ENCODE data around the gene TSPO2.

TSPO2 gene, protein sequence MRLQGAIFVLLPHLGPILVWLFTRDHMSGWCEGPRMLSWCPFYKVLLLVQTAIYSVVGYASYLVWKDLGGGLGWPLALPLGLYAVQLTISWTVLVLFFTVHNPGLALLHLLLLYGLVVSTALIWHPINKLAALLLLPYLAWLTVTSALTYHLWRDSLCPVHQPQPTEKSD

DNA sequence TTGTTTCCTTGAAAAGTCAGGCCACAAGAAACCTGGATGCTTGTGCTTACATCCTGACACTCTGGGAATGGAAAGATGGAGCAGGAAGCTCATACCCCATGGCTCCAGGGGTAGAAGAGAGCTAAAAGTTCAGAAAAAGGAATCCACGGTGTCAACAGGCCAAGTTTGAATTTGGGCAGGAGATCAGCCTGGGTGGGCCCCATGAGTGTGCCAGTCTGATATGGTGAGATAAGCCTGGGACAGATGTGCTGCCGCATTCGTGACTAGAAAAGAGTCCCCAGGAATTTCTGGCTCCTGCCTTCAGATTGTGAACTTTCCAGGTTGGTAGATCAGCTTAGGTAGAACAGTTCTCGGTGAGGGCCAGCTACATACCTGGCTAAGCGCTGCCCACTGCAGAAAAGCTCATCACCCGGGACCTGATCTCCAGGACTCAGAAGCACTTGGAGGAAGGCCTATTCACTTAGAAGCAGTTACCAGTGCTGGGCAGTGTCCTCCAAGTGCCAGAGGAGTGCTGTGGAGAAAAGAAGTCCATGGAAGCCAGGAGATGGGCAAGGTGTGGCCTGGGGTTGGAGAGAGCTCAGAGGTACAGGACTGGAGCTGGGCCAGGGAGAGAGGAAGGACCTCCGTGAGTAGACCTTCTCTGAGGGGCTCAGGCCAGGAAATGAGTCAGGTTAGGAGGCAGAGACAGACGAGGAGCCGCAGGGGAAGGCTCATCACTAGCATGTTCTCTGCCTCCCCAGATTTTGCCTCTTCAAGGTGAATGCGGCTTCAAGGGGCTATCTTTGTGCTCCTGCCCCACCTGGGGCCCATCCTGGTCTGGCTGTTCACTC is at the start of gene TSPO2:
Gene TSPO2 (plus strand): TSS at position 242 of the 830 bp plus-strand sequence. CDS start 519 bp downstream, at position 761.
- H3K4me3 ChIP-seq (ENCODE audit: low read depth, low read length), result no peak within 1 kb of the TSS
- no peak for DNase-seq (ENCODE audit: low read depth, low spot score)
- in situ Hi-C loops (cut with HindIII; ENCODE audit: low sequenced_read_pairs), result no loop called here
- TF ChIP-seq, protein P1, sequence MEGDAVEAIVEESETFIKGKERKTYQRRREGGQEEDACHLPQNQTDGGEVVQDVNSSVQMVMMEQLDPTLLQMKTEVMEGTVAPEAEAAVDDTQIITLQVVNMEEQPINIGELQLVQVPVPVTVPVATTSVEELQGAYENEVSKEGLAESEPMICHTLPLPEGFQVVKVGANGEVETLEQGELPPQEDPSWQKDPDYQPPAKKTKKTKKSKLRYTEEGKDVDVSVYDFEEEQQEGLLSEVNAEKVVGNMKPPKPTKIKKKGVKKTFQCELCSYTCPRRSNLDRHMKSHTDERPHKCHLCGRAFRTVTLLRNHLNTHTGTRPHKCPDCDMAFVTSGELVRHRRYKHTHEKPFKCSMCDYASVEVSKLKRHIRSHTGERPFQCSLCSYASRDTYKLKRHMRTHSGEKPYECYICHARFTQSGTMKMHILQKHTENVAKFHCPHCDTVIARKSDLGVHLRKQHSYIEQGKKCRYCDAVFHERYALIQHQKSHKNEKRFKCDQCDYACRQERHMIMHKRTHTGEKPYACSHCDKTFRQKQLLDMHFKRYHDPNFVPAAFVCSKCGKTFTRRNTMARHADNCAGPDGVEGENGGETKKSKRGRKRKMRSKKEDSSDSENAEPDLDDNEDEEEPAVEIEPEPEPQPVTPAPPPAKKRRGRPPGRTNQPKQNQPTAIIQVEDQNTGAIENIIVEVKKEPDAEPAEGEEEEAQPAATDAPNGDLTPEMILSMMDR (IDR thresholded peaks at IDR 0.05; ENCODE audit: low read depth, low read length), result no peak

- TF ChIP-seq, protein P1 (IDR thresholded peaks at IDR 0.05; ENCODE audit: low read depth, low read length), result no peak
- in situ Hi-C loops (cut with HindIII; ENCODE audit: low sequenced_read_pairs), result no loop called here
- no peak overlapping the region for H3K4me3 ChIP-seq (ENCODE audit: low read depth, low read length)
- no peak for DNase-seq (ENCODE audit: low read depth, low spot score)
Measured at GRCh38 chr6:40992746-40993145, 49.5 kb upstream of the TSPO2 start.

DNA sequence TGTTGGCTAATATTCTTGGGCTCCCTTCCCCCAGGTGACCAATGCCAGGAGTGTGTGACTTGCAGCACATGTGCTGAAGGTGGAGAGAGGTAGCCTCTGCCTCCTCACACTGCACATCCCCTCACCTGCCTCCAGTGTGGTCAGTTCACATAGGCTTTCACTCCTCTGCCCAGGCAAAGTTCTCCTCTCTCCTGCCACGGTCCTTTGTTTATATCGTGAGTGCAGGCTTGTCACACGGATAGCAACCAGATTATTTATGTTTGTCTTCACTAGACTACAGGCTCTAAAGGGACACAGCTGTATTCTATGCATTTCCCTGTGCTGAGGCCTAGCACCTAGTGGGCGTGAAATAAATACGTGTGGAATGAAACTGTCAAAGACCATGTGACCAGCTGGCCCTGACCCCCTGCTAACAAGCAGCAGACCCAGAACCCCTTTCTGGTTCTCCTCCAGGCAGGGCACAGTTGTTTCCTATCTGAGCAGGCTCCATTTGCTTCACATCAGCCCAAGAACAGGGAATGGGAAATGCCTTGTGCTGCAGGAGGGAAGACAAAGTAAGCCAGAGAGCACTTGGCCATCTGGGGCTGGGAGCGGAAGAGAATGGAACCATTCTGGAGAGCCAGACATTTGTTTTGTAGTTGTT is 45.6 kb upstream of the TSPO2 start:
- in situ Hi-C loops (cut with HindIII; ENCODE audit: low sequenced_read_pairs), result no loop called here
- TF ChIP-seq, protein P1 (IDR thresholded peaks at IDR 0.05; ENCODE audit: low read depth, low read length), result no peak
- H3K4me3 ChIP-seq (ENCODE audit: low read depth, low read length), result no peak overlapping the region
- DNase-seq (ENCODE audit: low read depth, low spot score), result no peak

DNA sequence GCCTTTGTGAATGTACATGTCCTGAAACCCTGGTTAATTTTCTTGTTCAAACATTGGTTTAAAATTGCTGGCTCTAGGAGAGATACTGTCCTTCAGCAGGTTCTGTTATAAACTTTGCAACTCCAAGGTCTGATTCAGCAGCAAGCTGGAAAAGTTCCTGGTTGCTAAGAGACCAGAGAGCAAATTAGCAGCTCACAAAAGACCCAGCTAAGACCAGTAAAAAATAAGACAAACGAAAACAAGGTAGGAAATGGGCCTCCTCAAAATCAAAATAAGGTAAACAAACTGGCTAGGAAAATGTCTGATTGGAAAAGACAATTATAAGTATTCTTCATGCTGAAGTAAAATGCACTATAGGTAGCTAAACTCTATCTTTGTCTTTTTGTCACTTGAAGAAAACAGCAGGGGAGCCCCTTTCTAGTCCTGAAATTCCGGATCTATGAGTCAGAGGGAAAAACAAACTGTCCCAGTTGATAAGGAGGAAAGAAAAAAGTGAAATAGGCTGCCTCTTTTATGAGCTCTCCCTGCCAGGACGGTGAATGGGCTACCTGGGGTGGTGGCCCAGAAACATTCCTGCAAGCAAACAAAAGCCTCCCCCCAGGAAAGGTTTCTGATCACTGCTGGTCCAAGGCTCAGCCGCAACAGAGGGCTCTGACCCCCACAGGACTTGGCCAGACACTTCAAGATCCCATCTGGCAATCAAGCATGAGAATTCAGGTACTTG is 44.9 kb upstream of the TSPO2 start:
- peak; percentile 88 for DNase-seq (ENCODE audit: low read depth, low spot score)
- H3K4me3 ChIP-seq (ENCODE audit: low read depth, low read length), result no peak overlapping the region
- in situ Hi-C loops (cut with HindIII; ENCODE audit: low sequenced_read_pairs), result no loop called here
- TF ChIP-seq, protein P1 (IDR thresholded peaks at IDR 0.05; ENCODE audit: low read depth, low read length), result no peak

DNA sequence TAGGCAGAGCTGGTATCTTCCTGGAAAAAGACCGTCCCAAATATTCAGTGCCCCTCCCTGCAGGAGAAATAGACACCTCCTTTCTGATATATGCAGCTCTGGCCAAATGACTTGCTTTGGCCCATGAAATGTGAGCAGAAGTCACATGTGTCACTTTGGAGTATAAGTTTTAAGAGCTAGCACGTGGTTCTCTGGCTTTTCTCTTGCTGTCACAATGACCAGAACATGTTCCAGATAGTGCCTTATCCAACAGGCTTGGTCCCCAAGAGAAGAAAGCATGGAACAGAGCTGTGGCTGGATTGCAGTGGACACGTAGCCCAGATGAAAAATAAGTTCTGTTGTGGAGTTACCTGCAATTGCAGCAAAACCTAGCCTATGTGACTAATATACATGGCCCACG is 43.6 kb upstream of the TSPO2 start:
- TF ChIP-seq, protein P1 (IDR thresholded peaks at IDR 0.05; ENCODE audit: low read depth, low read length), result no peak
- no peak for DNase-seq (ENCODE audit: low read depth, low spot score)
- in situ Hi-C loops (cut with HindIII; ENCODE audit: low sequenced_read_pairs), result no loop called here
- H3K4me3 ChIP-seq (ENCODE audit: low read depth, low read length), result no peak overlapping the region

- no peak overlapping the region for H3K4me3 ChIP-seq (ENCODE audit: low read depth, low read length)
- in situ Hi-C loops (cut with HindIII; ENCODE audit: low sequenced_read_pairs), result no loop called here
- peak; percentile 31 for DNase-seq (ENCODE audit: low read depth, low spot score)
- TF ChIP-seq, protein P1 (IDR thresholded peaks at IDR 0.05; ENCODE audit: low read depth, low read length), result peak; percentile 41
Measured at GRCh38 chr6:40999569-40999968, 42.7 kb upstream of the TSPO2 start.

All from astrocyte of the spinal cord (primary cell).